ENCODE results near the gene ZNF329. TPM values are rescaled to one million over a fixed set of nuclear protein-coding genes. Genes with fewer than 3 reads are reported as not detected.
"Not testable (repeated sequence)": the region's sequence is repeated elsewhere in the genome, so short reads cannot be mapped to it uniquely, and the experiment has no call there.

ZNF329 gene
- total RNA-seq, 2 experiments from 2014 or later: 5.2 to 5.5 TPM

GRCh38 chr19:58154679-58155648, 4.4 kb upstream of the ZNF329 start:
- Mint-ChIP-seq H3K27ac (peak overlapping the region; percentile 73), H3K9me3 (peaks cover 29% of the 10 kb centered on the region), H3K36me3 (ENCODE audit: low read depth) (peaks cover 9% of the 10 kb centered on the region), H3K4me3 (peak overlapping the region; percentile 61), H3K4me1 (peaks cover 10% of the 10 kb centered on the region), H3K27me3 (no peaks in the 10 kb centered on the region)
- peak; percentile 96 for DNase-seq
- ChIA-PET CTCF (interaction anchor here (0.5 to 0.9 kb wide), 8 partner anchors 10 to 1598 kb away, joined by 3 to 5 read pairs (median 3); partner anchors contain the start of gene ZNF274), POLR2A (no interaction called here)

GRCh38 chr19:58154287-58154678, 3.7 kb upstream of the ZNF329 start:
- Mint-ChIP-seq H3K4me1 (peaks cover 15% of the 10 kb centered on the region), H3K27me3 (no peaks in the 10 kb centered on the region), H3K27ac (peak overlapping the region; percentile 41), H3K36me3 (ENCODE audit: low read depth) (peaks cover 14% of the 10 kb centered on the region), H3K4me3 (peak overlapping the region; percentile 61), H3K9me3 (peaks cover 34% of the 10 kb centered on the region)
- no peak for DNase-seq
- POLR2A ChIA-PET: no interaction called here
- CTCF ChIA-PET: interaction anchor here (0.5 to 0.9 kb wide), 5 partner anchors 29 to 1598 kb away, joined by 3 to 5 read pairs (median 3); no protein-coding TSS in a partner anchor

GRCh38 chr19:58153386-58153785, 2.8 kb upstream of the ZNF329 start:
- Mint-ChIP-seq H3K36me3 (ENCODE audit: low read depth) (peaks cover 18% of the 10 kb centered on the region), H3K27ac (no peak overlapping the region), H3K4me1 (peaks cover 17% of the 10 kb centered on the region), H3K27me3 (no peaks in the 10 kb centered on the region), H3K9me3 (peaks cover 32% of the 10 kb centered on the region), H3K4me3 (peak overlapping the region; percentile 61)
- ChIA-PET POLR2A (no interaction called here), CTCF (no interaction called here)
- no peak for DNase-seq

GRCh38 chr19:58147475-58147874, 3.1 kb downstream of the ZNF329 start:
- H3K27me3 Mint-ChIP-seq, CTCF ChIA-PET, DNase-seq, H3K27ac Mint-ChIP-seq, H3K4me3 Mint-ChIP-seq, POLR2A ChIA-PET: not testable (repeated sequence)
- H3K36me3 Mint-ChIP-seq (ENCODE audit: low read depth): peaks cover 32% of the 10 kb centered on the region
- H3K9me3 Mint-ChIP-seq: peaks cover 33% of the 10 kb centered on the region
- H3K4me1 Mint-ChIP-seq: peaks cover 10% of the 10 kb centered on the region

GRCh38 chr19:58145849-58146248, 4.7 kb downstream of the ZNF329 start:
- Mint-ChIP-seq H3K36me3 (ENCODE audit: low read depth) (peaks cover 39% of the 10 kb centered on the region), H3K27me3 (no peaks in the 10 kb centered on the region), H3K4me1 (peaks cover 10% of the 10 kb centered on the region), H3K4me3 (no peak overlapping the region), H3K9me3 (peaks cover 27% of the 10 kb centered on the region), H3K27ac (no peak overlapping the region)
- POLR2A ChIA-PET: no interaction called here
- CTCF ChIA-PET: interaction anchor here (0.6 kb wide), 1 partner anchor 221 kb away, joined by 5 read pairs; no protein-coding TSS in a partner anchor
- DNase-seq: no peak

- ChIA-PET CTCF (no interaction called here), POLR2A (no interaction called here)
- DNase-seq: no peak
- Mint-ChIP-seq H3K4me3 (no peak overlapping the region), H3K9me3 (peaks cover 52% of the 10 kb centered on the region), H3K36me3 (ENCODE audit: low read depth) (peaks cover 73% of the 10 kb centered on the region), H3K27me3 (no peaks in the 10 kb centered on the region), H3K27ac (no peak overlapping the region), H3K4me1 (no peaks in the 10 kb centered on the region)
These were observed 16.3 kb downstream of the ZNF329 start for GRCh38 chr19:58134244-58134643.

GRCh38 chr19:58129284-58129683, 21.3 kb downstream of the ZNF329 start:
- no peaks in the 10 kb centered on the region for H3K4me1 Mint-ChIP-seq
- CTCF ChIA-PET: no interaction called here
- H3K9me3 Mint-ChIP-seq: peaks cover 65% of the 10 kb centered on the region
- POLR2A ChIA-PET: interaction anchor here (0.6 kb wide), 1 partner anchor 304 kb away, joined by 3 read pairs; no protein-coding TSS in a partner anchor
- no peak overlapping the region for H3K4me3 Mint-ChIP-seq
- H3K36me3 Mint-ChIP-seq (ENCODE audit: low read depth): peaks cover 66% of the 10 kb centered on the region
- no peaks in the 10 kb centered on the region for H3K27me3 Mint-ChIP-seq
- no peak overlapping the region for H3K27ac Mint-ChIP-seq
- no peak for DNase-seq

GRCh38 chr19:58128041-58128685, 22.4 kb downstream of the ZNF329 start:
- no peaks in the 10 kb centered on the region for H3K4me1 Mint-ChIP-seq
- ChIA-PET POLR2A (no interaction called here), CTCF (no interaction called here)
- no peak overlapping the region for H3K4me3 Mint-ChIP-seq
- peaks cover 63% of the 10 kb centered on the region for H3K9me3 Mint-ChIP-seq
- H3K27ac Mint-ChIP-seq: no peak overlapping the region
- peaks cover 55% of the 10 kb centered on the region for H3K36me3 Mint-ChIP-seq (ENCODE audit: low read depth)
- DNase-seq: no peak
- no peaks in the 10 kb centered on the region for H3K27me3 Mint-ChIP-seq

- Mint-ChIP-seq H3K4me1 (no peaks in the 10 kb centered on the region), H3K27ac (no peak overlapping the region), H3K4me3 (no peak overlapping the region), H3K36me3 (ENCODE audit: low read depth) (peaks cover 18% of the 10 kb centered on the region), H3K9me3 (peaks cover 69% of the 10 kb centered on the region), H3K27me3 (no peaks in the 10 kb centered on the region)
- ChIA-PET POLR2A (no interaction called here), CTCF (no interaction called here)
- DNase-seq: no peak
These were observed 27.2 kb downstream of the ZNF329 start for GRCh38 chr19:58123354-58123753.

- peaks cover 13% of the 10 kb centered on the region for H3K36me3 Mint-ChIP-seq (ENCODE audit: low read depth)
- no peaks in the 10 kb centered on the region for H3K4me1 Mint-ChIP-seq
- ChIA-PET POLR2A (no interaction called here), CTCF (interaction anchor here (0.8 kb wide), 1 partner anchor 60 kb away, joined by 3 read pairs; the partner anchor contains the start of gene ZNF135)
- H3K27me3 Mint-ChIP-seq: no peaks in the 10 kb centered on the region
- DNase-seq: no peak
- peaks cover 69% of the 10 kb centered on the region for H3K9me3 Mint-ChIP-seq
- H3K27ac Mint-ChIP-seq: no peak overlapping the region
- H3K4me3 Mint-ChIP-seq: no peak overlapping the region
These were observed 31.4 kb downstream of the ZNF329 start for GRCh38 chr19:58118979-58119733.

- Mint-ChIP-seq H3K4me1 (no peaks in the 10 kb centered on the region), H3K27ac (no peak overlapping the region), H3K36me3 (ENCODE audit: low read depth) (peaks cover 13% of the 10 kb centered on the region), H3K9me3 (peaks cover 65% of the 10 kb centered on the region), H3K27me3 (no peaks in the 10 kb centered on the region), H3K4me3 (no peak overlapping the region)
- ChIA-PET CTCF (no interaction called here), POLR2A (no interaction called here)
- no peak for DNase-seq
These were observed 32.6 kb downstream of the ZNF329 start for GRCh38 chr19:58117841-58118575.

GRCh38 chr19:58108546-58108817, 42.1 kb downstream of the ZNF329 start:
- no peaks in the 10 kb centered on the region for H3K4me1 Mint-ChIP-seq
- ChIA-PET CTCF (interaction anchor here (0.6 kb wide), 1 partner anchor 53 kb away, joined by 3 read pairs; no protein-coding TSS in a partner anchor), POLR2A (no interaction called here)
- H3K27me3 Mint-ChIP-seq: no peaks in the 10 kb centered on the region
- H3K9me3 Mint-ChIP-seq: peaks cover 50% of the 10 kb centered on the region
- H3K36me3 Mint-ChIP-seq (ENCODE audit: low read depth): peaks cover 9% of the 10 kb centered on the region
- no peak overlapping the region for H3K4me3 Mint-ChIP-seq
- no peak overlapping the region for H3K27ac Mint-ChIP-seq
- DNase-seq: no peak
